HG03135 (cell line): ENCODE results near the gene NUP54.

Source experiments
- ATAC-seq: cut with Tn5 transposase; IDR thresholded peaks from one replicate; pipeline ENCODE4 v1.9.1; 2021; ENCODE audit warnings: mild to moderate bottlenecking, moderate library complexity; ENCODE audit not compliant: unreplicated experiment

Gene NUP54

DNA sequence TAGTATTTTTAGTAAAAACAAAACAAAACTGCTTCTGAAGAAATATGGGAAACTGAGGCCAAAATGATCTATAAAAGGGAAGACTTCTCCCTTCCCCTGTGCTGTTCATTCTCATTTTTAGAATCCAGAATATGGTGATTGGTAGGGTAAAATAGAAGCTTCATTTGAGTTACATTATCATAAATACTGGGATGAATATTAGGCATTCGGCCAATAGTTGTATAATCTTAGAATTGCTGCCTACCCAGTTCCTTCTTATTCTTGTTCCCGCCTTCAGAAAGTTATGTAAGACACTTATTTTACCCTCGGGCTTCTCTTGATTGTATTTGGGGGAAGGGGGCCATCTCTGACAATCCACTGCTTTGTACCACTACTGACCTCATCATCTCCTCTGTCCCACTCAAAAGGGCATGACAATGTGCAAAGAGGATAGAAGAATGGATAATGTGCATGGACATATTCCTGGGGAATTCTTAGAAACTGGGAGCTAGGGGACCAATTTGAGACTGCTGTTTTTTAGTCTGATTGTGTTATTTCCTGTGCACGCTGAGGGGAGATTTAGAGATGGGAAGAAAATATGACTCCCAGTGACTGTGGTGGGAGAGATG, 73.1 kb downstream of the NUP54 start:
- ATAC-seq = no peak

DNA sequence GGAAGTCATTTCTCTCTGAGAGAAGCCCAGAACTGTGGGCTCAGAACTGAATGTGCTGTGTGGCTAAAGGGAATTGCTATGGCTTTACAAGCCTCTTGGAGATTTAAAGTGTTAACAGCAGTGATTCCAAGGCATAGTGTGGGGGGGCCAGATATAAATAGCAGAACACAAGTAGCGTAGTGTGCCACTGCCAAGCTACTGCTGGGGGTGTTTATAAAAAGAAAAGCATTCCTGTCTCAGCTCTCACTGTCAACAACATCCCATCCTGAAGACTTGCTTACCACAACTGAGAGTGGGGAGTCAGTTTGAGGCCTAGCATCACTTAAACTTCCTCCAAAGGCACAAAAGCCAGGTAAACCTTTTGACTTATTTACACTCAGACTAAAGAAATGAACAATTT, 73.7 kb downstream of the NUP54 start, which contains the start of gene ART3:
ART3 (plus strand) TSS at position 242 of the 400 bp plus-strand sequence. CDS start 1,181 bp downstream, outside the sequence.
- no peak for ATAC-seq

DNA sequence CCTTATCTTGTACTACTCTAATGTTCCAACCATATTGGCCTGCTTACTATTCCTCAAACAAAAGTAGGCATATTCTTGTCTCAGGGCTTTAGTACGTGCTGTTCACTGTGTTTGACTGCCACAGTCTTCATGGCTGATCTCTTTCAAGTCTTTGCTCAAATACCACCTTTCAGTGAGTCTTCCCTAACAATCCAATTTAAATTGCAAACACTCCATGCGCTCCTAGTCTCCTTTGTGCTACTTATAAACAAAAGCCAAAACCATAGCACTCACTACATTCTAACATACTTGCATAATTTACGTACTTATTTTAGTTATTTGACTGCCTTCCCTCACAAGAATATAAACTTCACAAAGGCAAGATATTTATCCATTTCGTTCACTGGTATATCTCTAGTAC, 75.4 kb downstream of the NUP54 start:
- no peak for ATAC-seq

DNA sequence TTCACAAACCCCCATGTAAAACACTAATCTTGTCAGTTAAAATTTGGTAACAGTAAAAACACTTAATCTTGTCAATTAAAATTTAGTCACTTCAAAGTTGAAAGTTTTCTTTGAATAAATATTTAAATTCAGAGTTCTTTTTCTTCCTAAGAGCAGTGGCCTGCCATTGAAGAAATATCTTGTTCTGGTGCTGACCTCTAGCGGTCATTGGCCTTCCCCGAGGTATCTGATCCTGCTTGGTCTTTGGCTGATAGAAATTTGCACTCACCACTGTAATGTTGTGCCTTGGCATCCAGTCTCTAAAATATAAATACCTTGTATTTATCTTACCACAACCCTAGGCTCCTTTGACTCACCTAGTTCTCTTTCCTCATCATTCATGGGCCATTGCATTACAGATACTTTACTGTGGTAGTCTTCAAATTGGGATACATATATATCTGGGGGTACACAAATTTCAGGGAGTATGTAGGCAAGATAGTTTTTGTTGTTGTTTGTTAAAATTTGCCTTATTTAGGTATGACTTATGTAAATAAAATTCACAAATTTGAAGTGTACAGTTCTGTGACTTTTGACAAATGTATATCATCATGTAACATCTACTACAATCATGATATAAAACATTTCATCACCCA, 80.4 kb downstream of the NUP54 start:
- no peak for ATAC-seq

- ATAC-seq = no peak
Measured at GRCh38 chr4:76066546-76066945, 81.7 kb downstream of the NUP54 start.
